Right forelimb (tissue), 1 donor: ENCODE measurements around the gene TAS2R43.
"Not testable (repeated sequence)": the region's sequence is repeated elsewhere in the genome, so short reads cannot be mapped to it uniquely, and the experiment has no call there.

Source experiments
- DNase-seq: peaks from one replicate; pipeline ENCODE4 v3.0.0-alpha.2; 2018

TAS2R43 gene

DNA sequence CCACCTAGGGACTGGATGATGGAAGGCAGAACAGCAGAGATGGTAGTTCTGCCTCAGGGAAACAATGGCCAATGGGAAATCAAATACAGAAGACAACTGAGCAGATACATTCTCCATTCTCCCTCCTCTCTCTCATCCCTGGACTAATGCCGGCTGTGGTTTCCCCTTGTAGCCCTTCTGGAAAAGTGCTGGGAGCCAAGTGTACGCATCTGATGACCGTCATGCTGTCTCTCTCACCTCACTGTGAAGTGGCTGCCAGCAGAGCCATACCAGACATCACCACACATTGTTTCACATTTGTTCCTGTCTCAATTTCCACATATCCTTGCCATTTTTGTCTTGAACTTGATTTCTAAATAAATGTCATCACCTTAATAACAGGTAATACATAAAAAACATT lies 33.1 kb downstream of the TAS2R43 start:
- DNase-seq = no peak

DNA sequence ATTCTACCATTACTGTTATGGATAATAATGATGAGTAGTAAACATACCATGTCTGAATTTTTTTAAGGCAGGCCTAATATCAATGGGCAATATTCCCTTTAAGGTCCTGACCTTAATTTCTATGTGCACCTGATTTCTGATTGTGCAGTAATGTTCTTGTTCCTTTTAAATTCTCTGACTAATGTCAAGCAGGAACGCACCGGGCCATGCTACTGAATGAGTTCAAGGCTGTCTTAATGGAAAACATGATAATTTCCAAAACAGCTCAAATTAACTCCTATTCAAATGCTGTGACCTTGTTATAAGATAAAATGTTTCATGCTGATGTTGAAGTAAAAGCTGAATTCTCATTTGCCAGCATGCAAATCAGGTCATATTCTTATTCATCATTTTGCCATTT lies 36.8 kb downstream of the TAS2R43 start:
- no peak for DNase-seq

DNA sequence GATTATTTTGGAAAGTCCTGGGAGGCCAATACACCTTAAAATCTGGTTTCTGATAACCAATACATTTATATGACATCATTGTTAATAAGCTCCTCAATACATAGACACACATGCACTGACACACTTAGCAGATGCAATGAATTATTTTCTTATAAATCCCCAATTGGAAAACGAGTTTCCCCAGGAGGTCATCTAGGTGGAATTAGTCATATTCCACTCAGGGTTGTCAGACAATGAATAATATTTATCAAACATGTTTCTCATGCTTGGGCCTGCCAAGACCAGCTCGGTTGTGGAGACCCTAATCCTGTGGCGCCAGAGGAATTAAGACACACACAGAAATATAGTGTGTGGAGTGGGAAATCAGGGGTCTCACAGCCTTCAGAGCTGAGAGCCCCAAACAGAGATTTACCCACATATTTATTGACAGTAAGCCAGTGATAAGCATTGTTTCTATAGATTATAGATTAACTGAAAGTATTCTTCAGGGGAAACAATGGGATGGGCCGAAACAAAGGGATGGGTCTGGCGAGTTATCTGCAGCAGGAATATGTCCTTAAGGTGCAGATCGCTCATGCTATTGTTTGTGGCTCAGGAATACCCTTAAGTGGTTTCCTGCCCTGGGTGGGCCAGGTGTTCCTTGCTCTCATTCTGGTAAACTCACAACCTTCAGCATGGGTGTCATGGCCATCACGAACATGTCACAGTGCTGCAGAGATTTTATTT lies 42.1 kb downstream of the TAS2R43 start:
- DNase-seq = not testable (repeated sequence)

DNA sequence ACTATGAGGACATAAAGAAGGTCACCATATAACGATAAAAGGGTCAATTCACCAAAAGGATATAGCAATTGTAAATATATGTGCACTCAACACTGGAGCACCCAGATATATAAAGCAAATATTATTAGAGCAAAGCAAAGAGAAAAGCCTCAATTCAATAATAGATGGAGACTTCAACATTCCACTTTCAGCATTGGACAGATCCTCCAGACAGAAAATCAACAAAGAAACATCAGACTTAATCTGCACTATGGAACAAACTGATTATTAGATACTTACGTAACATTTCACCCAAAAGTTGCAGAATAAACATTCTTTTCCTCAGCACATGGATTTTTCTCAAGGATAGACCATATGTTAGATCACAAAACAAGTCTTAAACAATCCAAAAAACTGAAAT lies 50.7 kb downstream of the TAS2R43 start:
- not testable (repeated sequence) for DNase-seq
